Bronchial epithelial cell (primary cell): ENCODE measurements around the gene SMIM45.

ENCODE experiments used
- DNase-seq: peaks from one replicate; pipeline ENCODE4 v3.0.0-alpha.2; 2010; ENCODE audit warnings: low read depth
- FAIRE-seq: peaks from 2 replicates; lab custom pipeline; 2011; peaks lifted over from hg19 to GRCh38; lab: Jason Lieb, UNC
- H3K27me3 ChIP-seq: 2 replicates; pipeline ENCODE4 v1.5.1; 2011; ENCODE audit warnings: low read length; ENCODE audit not compliant: control insufficient read depth, insufficient read depth
- H3K36me3 ChIP-seq: 2 replicates; pipeline ENCODE4 v1.5.1; 2011; ENCODE audit warnings: low read length; ENCODE audit not compliant: control insufficient read depth, insufficient read depth
- H3K4me3 ChIP-seq: 2 replicates; pipeline ENCODE4 v1.5.1; 2011; ENCODE audit warnings: mild to moderate bottlenecking, low read depth, low read length, control low read depth
- TF ChIP-seq, protein P1 (sequence below): IDR thresholded peaks from 2 replicates; pipeline ENCODE4 v1.5.1; 2011; ENCODE audit warnings: mild to moderate bottlenecking, moderate library complexity, low read length, control low read depth, inconsistent platforms; ENCODE audit not compliant: insufficient read depth, severe bottlenecking

The SMIM45 gene

DNA sequence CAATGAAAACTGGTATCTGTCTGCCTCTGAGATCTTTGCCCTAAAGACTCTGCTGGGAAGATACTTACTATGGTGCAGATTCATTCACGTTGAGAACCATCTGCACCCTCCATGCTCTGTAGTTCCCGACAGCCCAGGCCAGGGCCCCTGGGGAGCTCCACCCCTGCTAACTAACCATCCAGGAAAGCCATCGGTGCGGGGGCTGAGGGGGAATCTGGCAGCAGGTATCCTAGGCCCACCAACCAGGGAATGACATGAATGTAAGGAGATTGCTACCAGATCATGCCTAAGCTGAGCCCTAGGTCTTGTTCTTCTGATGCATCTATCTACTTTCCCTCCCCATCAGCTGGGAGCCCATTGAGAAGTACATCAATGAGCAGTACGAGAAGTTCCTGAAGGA lies 35.3 kb downstream of the SMIM45 start:
- no peak for DNase-seq
- no peak overlapping the region for H3K4me3 ChIP-seq
- no peaks in the 10 kb centered on the region for H3K36me3 ChIP-seq
- H3K27me3 ChIP-seq: no peaks in the 10 kb centered on the region
- TF ChIP-seq, protein P1, sequence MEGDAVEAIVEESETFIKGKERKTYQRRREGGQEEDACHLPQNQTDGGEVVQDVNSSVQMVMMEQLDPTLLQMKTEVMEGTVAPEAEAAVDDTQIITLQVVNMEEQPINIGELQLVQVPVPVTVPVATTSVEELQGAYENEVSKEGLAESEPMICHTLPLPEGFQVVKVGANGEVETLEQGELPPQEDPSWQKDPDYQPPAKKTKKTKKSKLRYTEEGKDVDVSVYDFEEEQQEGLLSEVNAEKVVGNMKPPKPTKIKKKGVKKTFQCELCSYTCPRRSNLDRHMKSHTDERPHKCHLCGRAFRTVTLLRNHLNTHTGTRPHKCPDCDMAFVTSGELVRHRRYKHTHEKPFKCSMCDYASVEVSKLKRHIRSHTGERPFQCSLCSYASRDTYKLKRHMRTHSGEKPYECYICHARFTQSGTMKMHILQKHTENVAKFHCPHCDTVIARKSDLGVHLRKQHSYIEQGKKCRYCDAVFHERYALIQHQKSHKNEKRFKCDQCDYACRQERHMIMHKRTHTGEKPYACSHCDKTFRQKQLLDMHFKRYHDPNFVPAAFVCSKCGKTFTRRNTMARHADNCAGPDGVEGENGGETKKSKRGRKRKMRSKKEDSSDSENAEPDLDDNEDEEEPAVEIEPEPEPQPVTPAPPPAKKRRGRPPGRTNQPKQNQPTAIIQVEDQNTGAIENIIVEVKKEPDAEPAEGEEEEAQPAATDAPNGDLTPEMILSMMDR: no peak
- FAIRE-seq: no peak

DNA sequence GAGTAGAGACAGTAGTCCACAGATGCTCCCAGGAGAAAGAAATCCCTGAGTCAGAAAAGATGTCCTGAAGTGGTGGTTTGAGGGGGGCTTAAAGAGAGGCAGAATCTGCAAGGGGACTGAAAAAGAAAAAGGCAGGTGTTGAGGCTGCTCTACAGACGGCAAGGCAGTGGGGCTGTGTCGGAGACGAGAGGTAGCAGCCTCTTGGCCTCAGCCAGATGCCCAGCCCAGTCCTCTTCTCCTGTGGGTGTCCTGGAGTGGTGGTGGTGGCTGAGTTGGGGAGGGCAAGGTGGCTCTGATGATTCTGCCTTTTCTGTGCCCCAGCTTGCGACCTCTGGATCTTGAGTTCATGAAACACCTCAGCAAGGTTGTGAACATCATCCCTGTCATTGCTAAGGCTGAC lies 37.3 kb downstream of the SMIM45 start:
- no peak for DNase-seq
- no peaks in the 10 kb centered on the region for H3K36me3 ChIP-seq
- H3K4me3 ChIP-seq: no peak overlapping the region
- FAIRE-seq: no peak
- H3K27me3 ChIP-seq: no peaks in the 10 kb centered on the region
- TF ChIP-seq, protein P1: no peak

DNA sequence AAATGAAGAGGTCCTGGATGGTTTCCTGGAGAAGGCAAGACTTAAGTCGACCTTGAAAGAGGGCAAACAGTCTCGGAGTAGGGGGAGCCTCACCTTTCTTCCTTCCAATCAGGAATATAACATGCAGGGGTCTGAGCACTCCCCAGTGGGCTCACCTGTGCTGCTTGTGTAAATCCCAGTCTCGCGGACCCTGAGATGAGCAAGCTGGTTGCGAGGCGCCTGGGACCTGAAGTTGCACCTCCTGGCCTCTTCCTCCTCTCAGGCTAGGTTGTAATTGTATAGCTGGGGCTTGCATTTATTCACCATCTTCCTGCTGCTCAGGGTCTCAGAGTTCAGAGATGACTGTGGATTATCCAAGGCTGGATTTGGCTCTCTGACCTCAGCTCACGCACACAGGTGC lies 39.2 kb downstream of the SMIM45 start:
- DNase-seq: no peak
- Histone ChIP-seq H3K36me3 (no peaks in the 10 kb centered on the region), H3K27me3 (no peaks in the 10 kb centered on the region), H3K4me3 (no peak overlapping the region)
- TF ChIP-seq, protein P1: no peak
- no peak for FAIRE-seq

DNA sequence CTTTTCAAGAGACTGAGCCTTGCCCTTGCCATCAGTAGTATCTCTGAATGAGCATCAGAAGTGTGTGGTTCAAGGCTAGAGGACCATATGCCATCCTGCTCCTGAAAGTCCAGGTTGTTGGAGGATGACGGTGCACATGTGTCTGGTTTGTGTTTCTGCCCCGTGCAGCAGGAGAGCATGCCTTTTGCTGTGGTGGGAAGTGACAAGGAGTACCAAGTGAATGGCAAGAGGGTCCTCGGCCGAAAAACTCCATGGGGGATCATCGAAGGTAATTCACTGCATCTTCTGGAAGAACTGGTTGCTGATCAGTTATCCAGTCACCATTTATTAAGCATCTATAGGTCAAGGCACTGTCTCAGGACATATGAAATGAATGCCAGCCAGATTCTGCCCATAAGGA lies 40.5 kb downstream of the SMIM45 start:
- H3K27me3 ChIP-seq: no peaks in the 10 kb centered on the region
- DNase-seq: no peak
- no peaks in the 10 kb centered on the region for H3K36me3 ChIP-seq
- no peak for FAIRE-seq
- TF ChIP-seq, protein P1: no peak
- no peak overlapping the region for H3K4me3 ChIP-seq

DNA sequence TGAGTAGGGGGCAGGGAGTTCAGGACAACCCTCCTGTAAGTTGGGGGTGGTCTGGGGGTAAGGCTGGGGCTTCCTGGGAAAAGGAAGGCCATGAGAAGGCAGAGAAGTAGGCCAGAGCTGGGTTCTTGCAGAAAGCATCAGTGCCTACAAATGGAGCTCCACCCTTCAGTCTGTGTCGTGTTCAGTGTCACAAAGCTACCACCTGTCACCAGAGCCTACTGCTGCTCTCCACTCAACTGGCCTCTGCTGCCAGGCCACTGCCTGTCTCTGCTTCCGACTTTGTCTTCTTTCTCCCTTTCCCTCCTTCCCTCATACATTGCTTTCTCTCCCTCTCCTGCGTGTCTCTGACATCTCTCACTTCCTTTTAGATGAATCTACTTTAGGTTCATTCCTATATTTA lies 43.3 kb downstream of the SMIM45 start:
- FAIRE-seq (no peak), DNase-seq (no peak)
- TF ChIP-seq, protein P1: no peak
- Histone ChIP-seq H3K36me3 (no peaks in the 10 kb centered on the region), H3K27me3 (no peaks in the 10 kb centered on the region), H3K4me3 (no peak overlapping the region)

DNA sequence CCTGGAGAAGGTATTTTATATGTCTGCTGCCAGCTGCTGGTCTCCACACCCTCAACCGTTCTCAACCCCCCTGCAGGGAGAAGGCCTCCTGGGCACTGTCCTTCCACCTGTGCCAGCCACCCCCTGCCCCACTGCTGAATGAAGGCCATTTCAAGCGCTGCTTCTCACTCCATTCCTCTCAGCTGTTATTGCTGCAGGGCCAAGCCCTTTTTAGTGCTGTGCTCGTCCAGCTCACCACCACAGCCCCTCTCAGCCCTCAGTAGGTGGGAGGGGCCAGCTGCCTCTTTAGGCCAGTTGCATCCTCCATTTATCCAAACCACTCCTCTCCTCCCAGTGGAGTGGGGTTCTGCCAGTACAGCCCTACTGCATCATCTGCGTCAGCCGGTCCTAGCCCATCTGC lies 44.9 kb downstream of the SMIM45 start:
- TF ChIP-seq, protein P1: no peak
- Histone ChIP-seq H3K27me3 (no peaks in the 10 kb centered on the region), H3K4me3 (no peak overlapping the region), H3K36me3 (no peaks in the 10 kb centered on the region)
- FAIRE-seq: peak; percentile 18
- no peak for DNase-seq
